HepG2 (cell line): ENCODE data around the gene CCDC30. TPM values are rescaled to one million over a fixed set of nuclear protein-coding genes. Genes with fewer than 3 reads are reported as not detected.

Source experiments
- BHLHE40 ChIP-seq: IDR thresholded peaks from 2 replicates; pipeline ENCODE4 v1.6.1; 2011; ENCODE audit warnings: low read length, improper control_type of control experiment
- ETV6 ChIP-seq: sonication (generic); formaldehyde crosslinking; conservative IDR thresholded peaks from 2 replicates; pipeline ENCODE4 v1.4.0; 2020; ENCODE audit warnings: missing genetic modification reagents
- HDAC6 ChIP-seq: fragments of 200-600 bp; sonication (generic); IDR thresholded peaks from 2 replicates; pipeline ENCODE4 v1.7.0; 2017; ENCODE audit warnings: mild to moderate bottlenecking, antibody characterized with exemption, low read length, low read depth
- HNRNPUL1 ChIP-seq: fragments of 200-400 bp; formaldehyde crosslinking; IDR thresholded peaks from 2 replicates; pipeline ENCODE4 v1.6.1; 2017; ENCODE audit warnings: low read depth, mild to moderate bottlenecking, low read length, moderate library complexity
- NFYB ChIP-seq: sonication (generic); formaldehyde crosslinking; IDR thresholded peaks from 2 replicates; pipeline ENCODE4 v1.4.0; 2020; ENCODE audit warnings: missing genetic modification reagents
- SP5 ChIP-seq: IDR thresholded peaks from 2 replicates; pipeline ENCODE4 v1.6.1; 2016; ENCODE audit warnings: low read depth, borderline replicate concordance
- THAP11 ChIP-seq: IDR thresholded peaks from 2 replicates; pipeline ENCODE4 v1.6.1; 2016; ENCODE audit warnings: missing biosample characterization, missing genetic modification reagents
- XBP1 ChIP-seq: sonication (generic); formaldehyde crosslinking; IDR thresholded peaks from 2 replicates; pipeline ENCODE4 v1.5.0; 2020; ENCODE audit warnings: missing genetic modification reagents
- ZBTB4 ChIP-seq: sonication (generic); formaldehyde crosslinking; IDR thresholded peaks from 2 replicates; pipeline ENCODE4 v1.4.0; 2020; ENCODE audit warnings: missing genetic modification reagents, mild to moderate bottlenecking, borderline replicate concordance
- ZFAT ChIP-seq: sonication (generic); formaldehyde crosslinking; conservative IDR thresholded peaks from 2 replicates; pipeline ENCODE4 v1.8.1; 2023; ENCODE audit warnings: missing genetic modification reagents, inconsistent platforms
- ZMYM3 ChIP-seq: sonication (generic); formaldehyde crosslinking; IDR thresholded peaks from 2 replicates; pipeline ENCODE4 v1.5.1; 2020; ENCODE audit warnings: mild to moderate bottlenecking, missing genetic modification reagents
- ZNF207 ChIP-seq: fragments of 450-650 bp; IDR thresholded peaks from 2 replicates; pipeline ENCODE4 v1.6.1; 2016; ENCODE audit warnings: antibody characterized with exemption, borderline replicate concordance
- ZNF292 ChIP-seq: sonication (generic); formaldehyde crosslinking; IDR thresholded peaks from 2 replicates; pipeline ENCODE4 v1.8.1; 2022; ENCODE audit warnings: mild to moderate bottlenecking, low read depth, missing genetic modification reagents, borderline replicate concordance
- ZSCAN12 ChIP-seq: sonication (generic); formaldehyde crosslinking; IDR thresholded peaks from 2 replicates; pipeline ENCODE4 v1.9.0; 2021; ENCODE audit warnings: mild to moderate bottlenecking, missing genetic modification reagents
- polyA plus RNA-seq, 8 experiments: library from polyadenylated mRNA; depleted of rRNA in 3 of 8; stranded (reverse) in 7 of 8; unstranded in 1 of 8; fragments of >200 nt; fragmentation: Illumina TruSeq in 4 of 8; extraction: Trizol in 4 of 8; gene quantifications; 2 replicates each; pipeline versions ENCODE4 v1.2.1 to v1.2.3, GENCODE V29; 2011 to 2016; ENCODE audit warnings: low read depth in 4 of 8, missing spikeins in 1 of 8, mixed read lengths in 1 of 8; ENCODE audit not compliant: insufficient read depth in 1 of 8
- total RNA-seq, 5 experiments: library from RNA; depleted of rRNA; stranded (reverse); fragments of >200 nt; fragmentation: Illumina TruSeq; extraction: Trizol; gene quantifications; 2 replicates each; pipeline ENCODE4 v1.2.3, GENCODE V29; 2016; ENCODE audit warnings: low read depth in 1 of 5

CCDC30 gene
- total and polyA plus RNA-seq, 2 of the 13 experiments (the other 11 are each of a cell fraction or from before 2014, with no cell fraction given): 0.25 to 0.77 TPM

- TF ChIP-seq ZBTB4 (CRISPR knock-in tag) (0 out of 2 replicates have a peak, but pooled peaks have one; percentile 26), ZMYM3 (CRISPR knock-in tag) (no peak), ZSCAN12 (CRISPR knock-in tag) (no peak), BHLHE40 (no peak), SP5 (CRISPR knock-in tag) (peak; percentile 83; the same call in 1 of the 2 replicates), XBP1 (CRISPR knock-in tag) (peak; percentile 14; the same call in 1 of the 2 replicates), HNRNPUL1 (no peak), HDAC6 (no peak), THAP11 (CRISPR knock-in tag) (peak; percentile 77), ZFAT (CRISPR knock-in tag) (no peak), ETV6 (no peak), NFYB (CRISPR knock-in tag) (peak; percentile 85), ZNF207 (no peak), ZNF292 (CRISPR knock-in tag) (0 out of 2 replicates have a peak, but pooled peaks have one; percentile 29)
Observed at GRCh38 chr1:42462828-42463763, at the start of gene CCDC30 (continued).
